ENCODE measurements around the gene PITPNC1.

The PITPNC1 gene

GRCh38 chr17:67434061-67434525 is 57.0 kb downstream of the PITPNC1 start:
- no peak for DNase-seq (ENCODE audit: low spot score)

- DNase-seq (ENCODE audit: low spot score): no peak
These were observed 58.0 kb downstream of the PITPNC1 start for GRCh38 chr17:67435122-67435521.

- no peak for DNase-seq (ENCODE audit: low spot score)
These were observed 58.7 kb downstream of the PITPNC1 start for GRCh38 chr17:67435786-67436185.

- DNase-seq (ENCODE audit: low spot score): no peak
These were observed 59.2 kb downstream of the PITPNC1 start for GRCh38 chr17:67436233-67436632.

GRCh38 chr17:67438667-67439066 is 61.6 kb downstream of the PITPNC1 start:
- DNase-seq (ENCODE audit: low spot score): no peak

- DNase-seq (ENCODE audit: low spot score): no peak
These were observed 62.2 kb downstream of the PITPNC1 start for GRCh38 chr17:67439269-67439668.

- no peak for DNase-seq (ENCODE audit: low spot score)
These were observed 63.4 kb downstream of the PITPNC1 start for GRCh38 chr17:67440277-67441051.

GRCh38 chr17:67441052-67441895 is 64.2 kb downstream of the PITPNC1 start:
- peak; percentile 80 for DNase-seq (ENCODE audit: low spot score)

- DNase-seq (ENCODE audit: low spot score): no peak
These were observed 64.8 kb downstream of the PITPNC1 start for GRCh38 chr17:67441896-67442219.

- DNase-seq (ENCODE audit: low spot score): no peak
These were observed 65.9 kb downstream of the PITPNC1 start for GRCh38 chr17:67442787-67443624.

GRCh38 chr17:67443931-67444595 is 67.0 kb downstream of the PITPNC1 start:
- DNase-seq (ENCODE audit: low spot score): no peak

GRCh38 chr17:67448449-67448848 is 71.4 kb downstream of the PITPNC1 start:
- DNase-seq (ENCODE audit: low spot score): no peak

GRCh38 chr17:67449065-67449464 is 72.0 kb downstream of the PITPNC1 start:
- no peak for DNase-seq (ENCODE audit: low spot score)

- no peak for DNase-seq (ENCODE audit: low spot score)
These were observed 73.0 kb downstream of the PITPNC1 start for GRCh38 chr17:67449845-67450755.

GRCh38 chr17:67452681-67453554 is 75.8 kb downstream of the PITPNC1 start:
- no peak for DNase-seq (ENCODE audit: low spot score)

GRCh38 chr17:67456103-67456502 is 79.0 kb downstream of the PITPNC1 start:
- DNase-seq (ENCODE audit: low spot score): no peak

- no peak for DNase-seq (ENCODE audit: low spot score)
These were observed 79.8 kb downstream of the PITPNC1 start for GRCh38 chr17:67456889-67457288.

GRCh38 chr17:67458203-67458602 is 81.1 kb downstream of the PITPNC1 start:
- no peak for DNase-seq (ENCODE audit: low spot score)

- no peak for DNase-seq (ENCODE audit: low spot score)
These were observed 82.9 kb downstream of the PITPNC1 start for GRCh38 chr17:67459985-67460384.

Data from hepatic stellate cell (primary cell).